Pancreas (tissue), 10 donors: ENCODE data around the gene AP2S1. TPM values are rescaled to one million over a fixed set of nuclear protein-coding genes. Genes with fewer than 3 reads are reported as not detected.
A peak's percentile ranks its signal among the peaks of the same experiment; 100 is the strongest.

ENCODE experiments used
- ATAC-seq, 4 donors: fragments of 200-7000 bp; cut with Tn5 transposase; one replicate each; pipeline versions ENCODE4 v1.8.0 to v1.9.1; 2020; ENCODE audit warnings: mild to moderate bottlenecking in 4 of 4, moderate library complexity in 4 of 4
- DNase-seq, 6 donors: peaks; one replicate each; pipeline ENCODE4 v3.0.0-alpha.2; 2020
- FAIRE-seq: peaks from 2 replicates; lab custom pipeline; 2012; peaks lifted over from hg19 to GRCh38; lab: Jason Lieb, UNC
- H3K27ac ChIP-seq, 4 donors: fragments of 200-600 bp; sonication (generic); 1 replicate in 3 of 4; 2 replicates in 1 of 4; pipeline versions ENCODE4 v1.5.0 to v1.8.0; 2020
- H3K27me3 ChIP-seq, 4 donors: fragments of 200-600 bp; one replicate each; pipeline ENCODE4 v1.8.0; 2021
- H3K36me3 ChIP-seq, 3 donors: fragments of 200-600 bp; sonication (generic) in 1 of 3; one replicate each; pipeline versions ENCODE4 v1.5.0 to v1.8.0; 2020 to 2021
- H3K4me1 ChIP-seq, 3 donors: fragments of 200-600 bp; one replicate each; pipeline ENCODE4 v1.8.0; 2021
- H3K4me3 ChIP-seq, 4 donors: fragments of 200-600 bp; sonication (generic) in 2 of 4; one replicate each; pipeline versions ENCODE4 v1.5.0 to v1.8.0; 2020 to 2021
- H3K9me3 ChIP-seq, 4 donors: fragments of 200-600 bp; one replicate each; pipeline ENCODE4 v1.8.0; 2021
- WGBS, 2 donors: extraction: QIAGEN DNeasy Blood & Tissue Kit; methylation state at CpG; one replicate each; pipeline ENCODE4 v1.1.7; 2013; 5-methylcytosine and 5-hydroxymethylcytosine counted together
- intact Hi-C, 3 donors: fragments of 100-400 bp; cut with DNase I; formaldehyde crosslinking; loops; one replicate each; pipeline versions ENCODE4 v1.11.1 to v1.14.2; 2022
- polyA plus RNA-seq, 2 donors: library from polyadenylated mRNA; stranded (reverse); fragments of 200-250 nt; gene quantifications; one replicate each; pipeline ENCODE4 v1.2.3, GENCODE V29; 2013
- total RNA-seq, 6 donors: library from RNA; stranded (reverse); fragmentation: NEBNext Ultra II Directional in 4 of 6; extraction: Animal tissue kit (Norgen Biotek cat#: 25700) in 4 of 6; gene quantifications; one replicate each; pipeline versions ENCODE4 v1.2.1 to v1.2.4, GENCODE V29; 2021 to 2023
- TF ChIP-seq, protein P1 (sequence below), 4 donors: fragments of 200-600 bp; sonication (generic) in 3 of 4; IDR thresholded peaks; one replicate each; pipeline versions ENCODE4 v1.5.0 to v1.8.0; 2021; ENCODE audit warnings: antibody characterized with exemption in 4 of 4
- donor health status: healthy with polysubstance abuse.
- donor health status: DM: no; HTN: no; CAD: no; lungs with moderate emphysema.
- donor health status: DM: no; HTN: no; CAD: no.
- donor health status: control.
- donor health status: control.
- donor health status: Bipolar disorder and iron deficiency.
- donor health status: DM: yes; HTN: yes; CAD: no.
- donor health status: DM: no; HTN: no; CAD: no.
- donor health status: DM: no; HTN: no; CAD: no.
- donor health status: DM: yes; HTN: yes; CAD: no.

Gene AP2S1
- total and polyA plus RNA-seq, 8 donors, result 34.5 to 50.9 (median 43.3) TPM

DNA sequence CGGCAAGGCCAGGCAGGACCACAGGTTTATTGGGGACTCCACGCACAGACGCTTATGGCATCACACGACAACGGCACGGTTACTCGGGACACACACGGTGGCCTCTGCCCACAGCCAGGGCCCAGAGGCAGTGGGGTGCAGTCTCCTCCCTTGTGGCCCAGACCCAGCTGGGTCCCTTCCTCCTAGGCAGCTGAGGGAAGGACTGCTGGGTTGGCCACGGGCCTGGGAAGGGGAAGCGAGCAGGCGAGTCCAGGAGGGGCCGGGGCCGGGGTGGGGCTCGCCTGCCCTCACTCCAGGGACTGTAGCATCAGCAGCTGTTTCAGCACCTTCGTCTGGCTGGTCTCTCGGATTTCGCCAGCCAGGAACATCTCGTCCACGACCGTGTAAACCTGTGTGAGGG is 12.5 kb downstream of the AP2S1 start:
- H3K27ac ChIP-seq, result no peak overlapping the region
- no peaks in the 10 kb centered on the region for H3K9me3 ChIP-seq
- DNase-seq, result peak in 1 of 6 donors; percentile 66
- intact Hi-C loops, result loop anchor here in 1 of 3 donors (10.0 kb wide), 1 partner anchor 83 kb away; no protein-coding TSS in a partner anchor
- WGBS, 2 donors, result 88 to 90% methylated on average over 19 to 20 of the region's 20 CpGs
- no peaks in the 10 kb centered on the region for H3K27me3 ChIP-seq
- H3K4me3 ChIP-seq, result no peak overlapping the region
- H3K36me3 ChIP-seq, result peaks cover 0 to 8% (median 5%) of the 10 kb centered on the region in 3 donors
- ATAC-seq, result no peak
- H3K4me1 ChIP-seq, result no peaks in the 10 kb centered on the region
- no peak for FAIRE-seq
- TF ChIP-seq, protein P1, sequence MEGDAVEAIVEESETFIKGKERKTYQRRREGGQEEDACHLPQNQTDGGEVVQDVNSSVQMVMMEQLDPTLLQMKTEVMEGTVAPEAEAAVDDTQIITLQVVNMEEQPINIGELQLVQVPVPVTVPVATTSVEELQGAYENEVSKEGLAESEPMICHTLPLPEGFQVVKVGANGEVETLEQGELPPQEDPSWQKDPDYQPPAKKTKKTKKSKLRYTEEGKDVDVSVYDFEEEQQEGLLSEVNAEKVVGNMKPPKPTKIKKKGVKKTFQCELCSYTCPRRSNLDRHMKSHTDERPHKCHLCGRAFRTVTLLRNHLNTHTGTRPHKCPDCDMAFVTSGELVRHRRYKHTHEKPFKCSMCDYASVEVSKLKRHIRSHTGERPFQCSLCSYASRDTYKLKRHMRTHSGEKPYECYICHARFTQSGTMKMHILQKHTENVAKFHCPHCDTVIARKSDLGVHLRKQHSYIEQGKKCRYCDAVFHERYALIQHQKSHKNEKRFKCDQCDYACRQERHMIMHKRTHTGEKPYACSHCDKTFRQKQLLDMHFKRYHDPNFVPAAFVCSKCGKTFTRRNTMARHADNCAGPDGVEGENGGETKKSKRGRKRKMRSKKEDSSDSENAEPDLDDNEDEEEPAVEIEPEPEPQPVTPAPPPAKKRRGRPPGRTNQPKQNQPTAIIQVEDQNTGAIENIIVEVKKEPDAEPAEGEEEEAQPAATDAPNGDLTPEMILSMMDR (IDR thresholded peaks at IDR 0.05), result no peak

DNA sequence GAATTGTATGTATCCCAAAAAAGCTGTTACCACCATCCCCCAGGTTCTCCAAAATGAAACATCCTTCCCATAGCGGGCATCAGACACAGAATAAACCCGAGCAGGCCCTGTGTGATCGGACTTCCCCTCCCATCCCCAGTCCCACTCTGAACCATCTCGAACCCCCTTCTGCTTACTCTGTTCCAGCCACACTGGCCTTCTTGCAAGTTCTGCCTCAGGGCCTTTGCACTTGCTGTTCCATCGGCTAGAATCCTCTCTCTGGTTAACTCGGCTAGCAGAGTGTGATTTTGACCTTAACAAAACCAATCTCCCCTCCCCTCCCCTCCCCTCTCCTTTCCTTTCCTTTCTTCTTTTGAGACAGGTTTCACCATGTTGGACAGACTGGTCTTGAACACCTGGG is 15.7 kb downstream of the AP2S1 start:
- H3K4me1 ChIP-seq, result no peaks in the 10 kb centered on the region
- no peak for DNase-seq
- H3K36me3 ChIP-seq, result peaks cover 0 to 8% (median 5%) of the 10 kb centered on the region in 3 donors
- intact Hi-C loops, result loop anchor here in 1 of 3 donors (10.0 kb wide), 1 partner anchor 80 kb away; no protein-coding TSS in a partner anchor
- H3K9me3 ChIP-seq, result no peaks in the 10 kb centered on the region
- FAIRE-seq, result no peak
- no peak overlapping the region for H3K27ac ChIP-seq
- 80 to 93% methylated on average over 6 of the region's 6 CpGs for WGBS, 2 donors
- no peaks in the 10 kb centered on the region for H3K27me3 ChIP-seq
- no peak overlapping the region for H3K4me3 ChIP-seq
- no peak for ATAC-seq
- TF ChIP-seq, protein P1 (IDR thresholded peaks at IDR 0.05), result no peak

DNA sequence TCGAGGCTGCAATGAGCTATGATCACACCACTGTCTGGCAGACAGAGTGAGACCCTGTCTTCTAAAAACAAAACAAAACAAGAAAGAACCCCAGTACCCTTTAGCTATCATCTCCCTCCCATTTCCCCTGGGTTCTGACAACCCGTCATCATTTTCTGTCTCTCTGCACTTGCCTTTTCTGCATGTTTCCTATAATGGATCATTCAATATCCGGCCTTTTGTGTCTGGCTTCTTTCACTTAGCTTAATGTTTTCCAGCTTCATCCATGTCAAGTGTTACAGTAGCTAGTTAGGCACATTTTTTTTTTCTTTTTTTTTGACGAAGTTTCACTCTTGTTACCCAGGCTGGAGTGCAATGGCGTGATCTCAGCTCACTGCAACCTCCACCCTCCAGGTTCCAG is 16.5 kb downstream of the AP2S1 start:
- FAIRE-seq (no peak), DNase-seq (no peak), ATAC-seq (no peak)
- H3K27me3 ChIP-seq, result no peaks in the 10 kb centered on the region
- 67 to 78% methylated on average over 5 of the region's 5 CpGs for WGBS, 2 donors
- no peak overlapping the region for H3K4me3 ChIP-seq
- no peaks in the 10 kb centered on the region for H3K4me1 ChIP-seq
- H3K9me3 ChIP-seq, result no peaks in the 10 kb centered on the region
- peaks cover 0 to 8% (median 5%) of the 10 kb centered on the region in 3 donors for H3K36me3 ChIP-seq
- TF ChIP-seq, protein P1 (IDR thresholded peaks at IDR 0.05), result no peak
- H3K27ac ChIP-seq, result no peak overlapping the region
- intact Hi-C loops, result loop anchor here in 1 of 3 donors (10.0 kb wide), 1 partner anchor 79 kb away; no protein-coding TSS in a partner anchor

DNA sequence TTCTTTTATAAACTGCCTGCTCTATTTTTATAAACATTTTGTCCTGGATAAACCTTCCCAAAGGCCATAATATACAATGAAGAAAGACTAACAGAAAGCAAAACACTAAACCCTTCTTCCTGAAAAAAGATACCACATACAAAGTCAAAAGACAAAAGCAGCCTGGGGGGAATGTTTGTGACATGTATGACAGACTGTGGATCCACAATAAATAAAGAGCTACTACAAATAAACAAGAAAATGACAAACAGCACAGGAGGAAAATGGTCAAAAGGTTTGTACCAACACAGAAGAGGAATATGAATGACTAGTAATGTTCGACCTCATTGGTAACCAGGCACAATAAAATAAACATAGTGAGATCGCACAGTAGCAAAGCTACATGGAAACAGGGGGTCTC is 19.8 kb downstream of the AP2S1 start:
- TF ChIP-seq, protein P1 (IDR thresholded peaks at IDR 0.05), result no peak
- ATAC-seq (no peak), DNase-seq (no peak), FAIRE-seq (no peak)
- WGBS, 2 donors, result 89 to 95% methylated on average over 2 of the region's 2 CpGs
- no peaks in the 10 kb centered on the region for H3K36me3 ChIP-seq
- no peak overlapping the region for H3K4me3 ChIP-seq
- intact Hi-C loops, result loop anchor here in 1 of 3 donors (10.0 kb wide), 1 partner anchor 76 kb away; no protein-coding TSS in a partner anchor
- no peaks in the 10 kb centered on the region for H3K9me3 ChIP-seq
- no peaks in the 10 kb centered on the region for H3K4me1 ChIP-seq
- no peaks in the 10 kb centered on the region for H3K27me3 ChIP-seq
- H3K27ac ChIP-seq, result no peak overlapping the region

DNA sequence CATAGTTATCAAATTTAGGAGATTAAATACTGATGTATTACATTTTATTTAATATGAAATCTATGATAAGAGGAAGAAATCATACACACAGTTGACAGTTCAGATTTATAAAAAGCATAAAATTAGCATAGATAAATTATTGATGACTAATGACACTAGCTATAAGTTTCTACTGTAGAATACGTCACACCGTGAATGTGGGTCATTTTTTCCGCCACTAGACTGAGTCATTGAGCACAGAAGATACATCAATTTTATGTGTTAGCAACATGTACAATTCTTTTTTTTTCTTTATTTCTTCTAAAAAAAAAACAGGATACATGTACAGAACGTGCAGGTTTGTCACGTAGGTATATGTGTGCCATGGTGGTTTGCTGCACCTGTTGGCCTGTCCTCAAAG is 22.2 kb downstream of the AP2S1 start:
- no peaks in the 10 kb centered on the region for H3K9me3 ChIP-seq
- no peaks in the 10 kb centered on the region for H3K27me3 ChIP-seq
- no peaks in the 10 kb centered on the region for H3K36me3 ChIP-seq
- TF ChIP-seq, protein P1 (IDR thresholded peaks at IDR 0.05), result no peak
- no peak for ATAC-seq
- no peak overlapping the region for H3K4me3 ChIP-seq
- 74 to 81% methylated on average over 5 of the region's 5 CpGs for WGBS, 2 donors
- H3K4me1 ChIP-seq, result no peaks in the 10 kb centered on the region
- intact Hi-C loops, result no loop called here
- H3K27ac ChIP-seq, result no peak overlapping the region
- no peak for DNase-seq
- no peak for FAIRE-seq
